Measurements from ENCODE around the gene INPP1. TPM values are rescaled to one million over a fixed set of nuclear protein-coding genes. Genes with fewer than 3 reads are reported as not detected.

Gene INPP1, protein sequence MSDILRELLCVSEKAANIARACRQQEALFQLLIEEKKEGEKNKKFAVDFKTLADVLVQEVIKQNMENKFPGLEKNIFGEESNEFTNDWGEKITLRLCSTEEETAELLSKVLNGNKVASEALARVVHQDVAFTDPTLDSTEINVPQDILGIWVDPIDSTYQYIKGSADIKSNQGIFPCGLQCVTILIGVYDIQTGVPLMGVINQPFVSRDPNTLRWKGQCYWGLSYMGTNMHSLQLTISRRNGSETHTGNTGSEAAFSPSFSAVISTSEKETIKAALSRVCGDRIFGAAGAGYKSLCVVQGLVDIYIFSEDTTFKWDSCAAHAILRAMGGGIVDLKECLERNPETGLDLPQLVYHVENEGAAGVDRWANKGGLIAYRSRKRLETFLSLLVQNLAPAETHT
- total RNA-seq = 9.3 and 11.0 TPM in 2 replicates

DNA sequence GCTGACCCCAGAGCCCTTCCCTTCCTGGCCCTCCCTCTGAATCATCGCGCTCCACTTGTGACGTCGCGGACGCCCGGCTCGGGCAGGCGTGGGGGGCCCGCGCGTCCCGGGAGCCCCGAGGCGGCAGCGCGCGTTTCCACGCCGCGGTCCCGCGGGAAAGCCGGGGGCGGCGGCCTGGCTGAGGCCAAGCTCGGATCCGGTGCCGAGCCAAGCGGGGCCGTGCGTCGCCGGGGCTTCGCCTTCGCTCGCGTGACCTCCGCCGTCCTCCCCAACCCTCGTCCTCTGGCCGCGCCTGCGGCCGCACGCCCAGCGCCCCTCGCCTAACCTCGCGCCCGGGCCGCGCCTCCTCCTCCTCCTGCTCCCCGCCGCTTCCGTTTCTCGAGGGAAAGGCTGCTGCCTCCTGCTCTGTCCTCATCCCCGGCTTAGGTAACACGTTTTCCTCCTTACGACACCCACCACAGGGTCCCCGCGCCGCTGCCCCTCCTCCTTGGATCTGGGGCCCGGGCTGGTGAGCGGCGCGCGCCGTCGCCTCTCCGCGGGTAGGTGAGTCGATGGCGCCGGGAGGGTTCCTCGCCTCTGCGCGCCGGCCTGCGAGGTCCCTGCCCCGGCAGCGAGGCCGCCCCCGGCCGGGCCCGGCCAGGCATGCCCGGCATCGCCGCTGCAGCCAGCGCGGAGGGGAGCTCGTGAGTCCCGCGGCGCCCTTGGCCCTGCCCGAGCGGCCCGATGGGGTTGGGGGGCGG lies at the start of gene INPP1:
TSS of gene INPP1 (plus strand) at position 54 of the 740 bp plus-strand sequence. CDS start 16,514 bp downstream, outside the sequence.

DNA sequence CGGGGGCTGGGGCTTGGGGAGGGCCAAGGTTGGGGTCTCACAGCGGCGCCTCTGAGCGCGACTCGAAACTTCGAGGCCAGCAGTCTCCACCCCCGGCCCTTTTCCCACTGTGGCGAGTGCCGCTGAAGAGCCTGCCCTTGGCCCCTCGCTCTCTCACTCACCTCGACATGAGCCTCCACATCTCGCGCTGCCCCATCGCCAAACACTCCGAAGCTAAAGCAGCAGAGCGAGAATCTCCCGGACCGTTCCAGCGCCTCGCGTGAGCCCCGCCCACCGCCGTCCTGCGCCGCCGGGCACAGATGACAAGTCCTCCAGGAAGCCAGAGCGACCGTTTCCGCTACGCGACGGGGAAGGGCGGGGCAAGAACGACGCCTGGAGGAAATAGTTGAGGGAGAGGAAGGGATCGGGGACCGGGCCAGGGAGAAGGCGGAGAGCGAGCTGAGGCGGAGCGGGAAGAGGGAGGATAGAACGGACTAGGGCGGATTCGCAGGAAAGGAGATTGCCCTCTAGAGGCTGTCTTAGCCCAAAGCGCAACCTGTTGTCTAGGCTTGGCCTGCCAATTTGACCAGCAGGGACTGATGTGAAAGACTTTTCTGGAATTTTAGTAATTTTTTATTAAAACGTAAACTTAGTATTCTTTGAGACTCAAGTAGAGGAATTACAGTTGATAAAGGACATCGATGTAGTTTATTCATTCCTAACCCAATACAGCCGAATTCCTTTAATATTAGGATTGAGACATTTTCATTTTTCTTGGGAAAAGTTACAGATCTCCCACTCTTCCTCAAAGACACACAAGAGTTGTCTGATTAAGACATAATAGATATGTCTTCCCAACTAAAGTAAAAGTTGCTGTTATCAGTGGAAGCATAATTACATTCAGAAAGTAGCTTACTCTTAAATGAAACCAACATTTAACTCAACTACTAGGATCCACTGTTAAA lies 23.6 kb upstream of the INPP1 start, which contains the start of gene HIBCH:
TSS of gene HIBCH (minus strand) at position 272 of the 944 bp plus-strand sequence. CDS start at position 196, 76 bp downstream.

GRCh38 chr2:190407662-190408537 lies 64.5 kb downstream of the INPP1 start, which contains the start of gene MFSD6:
MFSD6 (plus strand) TSS chr2:190408355; CDS start chr2:190436030, 27,675 bp downstream.

Other genes with a start within 250 kb of the INPP1 start
- gene HIBCH, start 23.8 kb upstream of the INPP1 start, total RNA-seq = 19.3 and 24.5 TPM in 2 replicates
- gene MFSD6, start 64.8 kb downstream of the INPP1 start, total RNA-seq = 12.2 and 19.0 TPM in 2 replicates
- 4.5 and 4.6 TPM in 2 replicates for gene NEMP2, start 191.1 kb downstream of the INPP1 start, total RNA-seq